Skin epidermis (tissue), 12 donors: Measurements from ENCODE around the gene KRT86.
"Not testable (repeated sequence)": the region's sequence is repeated elsewhere in the genome, so short reads cannot be mapped to it uniquely, and the experiment has no call there.

ENCODE experiments used
- H3K27ac ChIP-seq, 21 experiments: fragments of 200-600 bp; sonication (generic) in 11 of 21; one replicate each; pipeline ENCODE4 v1.5.0; 2020; ENCODE audit warnings: mild to moderate bottlenecking in 3 of 21, inconsistent platforms in 2 of 21, moderate library complexity in 2 of 21
- H3K4me3 ChIP-seq, 7 experiments: fragments of 200-600 bp; sonication (generic) in 2 of 7; one replicate each; pipeline ENCODE4 v1.5.0; 2020; ENCODE audit warnings: inconsistent platforms in 2 of 7, mild to moderate bottlenecking in 2 of 7, moderate library complexity in 1 of 7

Gene KRT86

DNA sequence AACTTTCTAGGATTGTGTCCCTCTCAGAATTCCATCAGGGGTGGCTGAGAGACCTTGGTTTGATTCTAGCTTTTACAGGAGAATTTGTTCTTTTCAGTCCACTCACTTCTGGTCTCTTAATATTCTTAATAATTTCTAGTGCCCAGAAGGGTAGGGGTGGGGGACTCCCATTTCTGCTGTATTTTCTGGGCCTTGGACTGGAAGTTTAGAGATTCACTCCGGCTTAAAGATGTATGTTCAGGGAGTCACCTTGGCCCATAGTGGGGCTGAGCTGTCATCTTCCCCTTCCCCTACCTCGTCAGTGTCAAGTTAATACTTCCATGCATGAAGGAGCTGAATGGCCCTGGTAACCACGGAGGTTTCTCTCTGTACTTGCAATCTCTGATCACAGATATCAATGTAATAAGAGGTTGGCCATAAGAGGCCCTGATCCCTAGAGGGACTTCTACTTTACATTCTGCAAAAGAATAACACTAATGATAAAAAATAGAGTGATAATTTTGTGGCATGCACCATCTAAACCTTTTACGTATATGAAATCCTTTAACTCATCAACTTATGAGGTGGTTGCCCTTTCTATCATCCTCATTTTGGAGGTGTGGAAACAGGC lies 10.2 kb downstream of the KRT86 start:
- no peak overlapping the region for H3K4me3 ChIP-seq
- no peak overlapping the region for H3K27ac ChIP-seq

DNA sequence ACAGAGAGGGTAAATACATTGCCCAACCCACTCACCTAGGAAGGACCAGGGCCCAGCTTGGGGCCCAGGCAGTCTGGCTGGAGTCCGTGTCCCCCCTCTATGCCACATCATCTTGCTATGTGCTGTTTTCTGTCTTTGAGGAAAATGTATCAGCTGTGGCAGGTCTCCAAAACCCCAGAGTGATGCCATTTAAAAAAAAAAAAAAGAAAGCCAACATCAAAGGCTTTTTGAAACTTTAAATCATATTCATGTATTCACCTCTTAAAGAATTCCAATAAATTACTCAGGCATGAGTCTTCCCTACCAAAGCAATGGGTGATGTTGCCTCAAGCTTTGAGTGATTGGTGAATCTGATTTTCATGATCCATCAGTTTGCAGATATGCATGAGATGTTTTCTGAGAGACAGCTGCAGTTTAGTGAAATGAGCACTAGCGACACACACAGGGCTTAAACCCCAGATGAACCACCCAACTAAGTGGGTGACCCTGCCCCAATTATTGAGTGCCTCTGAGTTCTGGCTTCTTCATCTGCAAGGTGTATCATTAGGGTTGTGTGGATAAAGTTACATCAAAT lies 10.8 kb downstream of the KRT86 start:
- H3K4me3 ChIP-seq: no peak overlapping the region
- no peak overlapping the region for H3K27ac ChIP-seq

DNA sequence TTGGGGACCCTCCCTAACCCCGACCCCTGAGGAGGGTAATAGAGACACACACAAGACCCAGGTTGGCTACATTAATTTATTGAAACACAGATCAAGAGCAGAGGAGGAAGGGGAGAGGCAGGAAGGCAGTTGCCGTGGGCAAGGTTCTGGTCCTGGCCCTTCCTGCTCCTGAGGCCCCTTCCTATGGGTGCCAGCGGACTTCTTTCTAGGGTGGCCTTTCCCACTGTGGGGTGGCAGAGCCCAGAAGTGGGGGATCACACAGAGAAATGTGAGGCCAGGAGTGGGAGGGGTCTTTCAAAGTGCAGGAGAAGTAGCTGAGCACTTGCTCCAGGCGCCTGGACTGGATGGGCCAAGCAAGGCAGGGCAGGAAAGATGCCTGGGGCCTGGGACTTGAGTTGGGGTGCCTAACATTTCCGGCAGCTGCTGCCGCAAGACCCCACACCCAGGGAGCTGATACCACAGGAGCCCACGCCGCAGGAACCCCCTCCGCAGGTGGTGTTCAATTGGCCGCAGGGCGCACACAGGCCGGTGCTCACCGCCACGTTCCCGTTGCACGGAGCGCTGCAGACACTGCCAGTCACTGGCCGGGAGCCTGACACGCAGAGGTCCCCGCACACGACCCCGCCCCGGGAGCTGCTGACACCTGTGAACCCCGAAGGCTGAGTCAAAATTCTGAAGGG lies 11.5 kb downstream of the KRT86 start:
- H3K4me3 ChIP-seq: no peak overlapping the region
- H3K27ac ChIP-seq: no peak overlapping the region

DNA sequence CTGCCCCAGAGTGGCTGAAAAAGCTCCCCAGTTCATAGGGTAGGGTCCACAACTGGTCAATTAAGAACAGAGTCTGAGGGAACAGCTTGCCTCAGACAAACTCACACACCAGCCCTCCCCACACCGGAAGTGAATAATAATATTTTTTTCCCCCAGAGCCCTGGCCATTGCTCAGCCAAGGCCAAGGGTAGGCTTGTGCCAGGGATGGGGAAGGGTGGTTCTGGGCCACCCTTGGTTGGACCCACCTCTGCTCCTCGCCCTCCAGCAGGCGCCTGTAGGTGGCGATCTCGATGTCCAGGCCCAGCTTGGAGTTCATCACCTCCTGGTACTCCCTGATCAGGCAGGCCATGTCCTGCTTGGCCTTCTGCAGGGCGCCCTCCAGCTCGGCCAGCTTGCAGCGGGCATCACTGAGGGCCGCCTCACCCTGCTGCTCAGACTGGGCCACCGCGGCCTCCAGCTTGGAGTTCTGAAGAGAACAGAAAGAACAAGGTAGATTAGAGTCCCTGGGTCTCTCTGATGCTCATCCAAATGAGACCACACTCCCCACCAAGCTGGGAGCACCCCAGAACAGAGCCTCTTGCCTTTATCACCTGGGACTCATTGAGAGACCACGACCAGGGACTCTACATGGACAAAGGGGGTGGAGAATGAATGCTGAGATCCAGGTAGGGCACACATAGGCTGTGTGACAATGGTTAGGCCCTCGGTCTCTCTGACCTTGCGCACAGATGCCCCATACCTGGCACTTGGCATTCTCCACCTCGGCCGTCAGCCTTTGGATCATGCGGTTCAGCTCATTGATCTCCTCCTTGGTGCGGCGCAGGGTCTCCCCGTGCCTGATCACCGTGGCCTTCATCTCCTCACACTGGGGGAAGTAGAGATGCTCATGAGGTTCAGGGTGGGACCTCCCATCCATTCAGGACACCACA lies 12.7 kb downstream of the KRT86 start:
- H3K27ac ChIP-seq, H3K4me3 ChIP-seq: not testable (repeated sequence)

DNA sequence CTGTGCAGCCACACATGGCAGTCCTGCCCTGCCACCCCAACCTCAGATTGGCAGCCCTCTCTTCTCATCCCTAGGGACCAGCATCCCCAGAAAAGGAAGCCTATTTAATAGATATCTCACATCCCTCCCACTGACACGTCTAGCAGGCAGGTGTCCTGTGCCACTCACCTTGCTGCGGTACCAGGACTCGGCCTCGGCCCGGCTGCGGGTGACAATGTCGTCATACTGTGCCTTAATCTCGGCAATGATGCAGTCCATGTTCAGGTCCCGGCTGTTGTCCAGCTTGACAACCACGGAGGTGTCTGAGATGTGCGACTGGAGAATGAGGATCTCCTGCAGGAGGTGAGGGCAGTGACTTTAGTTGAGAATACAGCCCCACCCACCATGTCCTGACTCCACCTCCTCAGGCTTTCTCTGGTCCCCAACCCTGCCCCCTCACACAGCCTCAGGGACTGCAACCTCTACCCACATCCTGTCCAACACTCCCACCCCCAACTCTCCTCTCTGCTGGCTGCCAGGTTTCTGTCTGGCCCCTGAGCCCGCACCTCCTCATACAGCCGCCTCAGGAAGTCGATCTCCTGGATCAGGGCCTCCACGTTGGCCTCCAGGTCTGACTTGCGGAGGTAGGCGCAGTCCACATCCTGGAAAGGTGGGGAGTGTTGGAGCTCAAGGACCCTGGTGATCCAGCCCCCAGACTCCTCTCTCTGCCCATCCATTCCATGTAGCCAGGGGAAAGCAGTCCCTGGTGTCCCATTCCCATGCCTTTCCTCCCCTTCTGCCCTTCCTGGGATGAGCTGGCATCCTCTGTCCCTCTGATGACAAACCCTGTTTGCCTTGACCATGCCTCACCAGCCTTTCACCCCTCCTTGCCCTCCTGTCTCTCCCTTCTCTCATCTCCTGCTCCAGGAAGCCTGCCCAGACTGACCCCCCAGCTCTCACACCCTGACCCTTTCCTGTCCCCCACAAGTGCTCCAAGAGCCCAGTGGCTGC lies 13.7 kb downstream of the KRT86 start:
- not testable (repeated sequence) for H3K4me3 ChIP-seq, H3K27ac ChIP-seq

DNA sequence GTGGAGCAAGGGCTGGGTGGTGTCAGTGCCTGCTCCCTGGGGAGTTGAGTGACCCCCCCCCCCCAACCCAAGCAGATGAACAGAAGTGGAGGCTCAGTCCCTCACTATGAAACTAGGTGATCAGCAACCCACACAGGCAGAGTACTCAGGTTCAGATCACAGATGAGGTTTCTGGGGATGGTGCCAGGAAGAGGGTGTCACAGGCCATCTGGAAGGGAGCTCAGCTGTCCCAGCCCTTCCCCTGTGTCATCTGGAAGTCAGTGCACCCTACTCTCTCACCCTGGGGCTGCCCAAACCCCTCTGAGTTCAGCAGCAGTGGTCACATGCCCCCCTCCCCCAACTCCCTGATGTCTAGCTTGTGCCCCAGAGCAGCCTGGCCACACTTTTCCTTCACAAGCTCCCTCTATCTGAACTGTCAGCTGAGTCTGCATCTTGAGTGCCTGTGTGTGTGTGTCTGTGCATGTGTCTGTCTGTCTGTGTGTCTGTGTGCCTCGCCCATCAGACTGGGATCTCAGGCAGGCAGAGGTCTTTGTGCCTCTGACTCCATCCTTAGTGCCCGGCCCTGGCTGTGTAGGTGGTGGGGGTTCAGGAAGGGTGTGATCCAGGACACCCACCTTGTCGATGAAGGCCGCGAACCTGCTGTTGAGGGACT lies 16.2 kb downstream of the KRT86 start:
- not testable (repeated sequence) for H3K4me3 ChIP-seq, H3K27ac ChIP-seq

DNA sequence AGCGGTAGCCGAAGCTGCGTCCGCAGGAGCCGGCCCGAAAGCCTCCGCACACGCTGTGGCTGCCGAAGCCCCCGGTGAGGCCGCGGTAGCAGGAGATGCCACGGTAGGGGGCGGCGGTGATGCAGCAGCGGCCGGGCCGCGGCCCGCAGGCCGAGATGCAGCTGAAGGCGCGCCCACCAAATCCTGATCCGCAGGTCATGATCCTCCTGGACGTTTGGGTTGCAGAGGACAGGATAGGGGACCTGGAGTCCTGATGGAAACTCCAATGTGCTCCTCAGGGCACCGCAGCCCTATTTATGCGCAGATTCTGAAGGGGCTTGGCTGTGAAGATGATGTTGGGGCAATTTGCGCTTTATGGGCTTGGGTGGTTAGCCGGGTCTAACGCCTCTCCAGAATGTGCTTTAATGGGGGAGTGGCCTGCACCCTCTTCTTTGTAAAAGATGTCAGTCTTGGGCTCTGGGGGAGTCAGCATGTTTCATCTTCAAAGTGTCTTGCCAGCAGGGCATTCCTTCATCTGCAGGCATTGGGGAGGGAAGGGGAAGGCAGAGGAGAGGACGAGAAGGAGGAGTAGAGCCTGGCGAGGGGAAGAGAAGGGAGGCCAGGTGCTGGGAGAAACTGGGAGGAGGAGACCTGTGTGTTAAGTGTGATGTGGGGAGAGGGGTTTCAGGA lies 17.0 kb downstream of the KRT86 start, which contains the start of gene KRT81:
Gene KRT81 (minus strand): TSS at position 268 of the 669 bp plus-strand sequence. CDS start 69 bp downstream, at position 199.
- no peak within 1 kb of the TSS for H3K27ac ChIP-seq
- no peak within 1 kb of the TSS for H3K4me3 ChIP-seq

DNA sequence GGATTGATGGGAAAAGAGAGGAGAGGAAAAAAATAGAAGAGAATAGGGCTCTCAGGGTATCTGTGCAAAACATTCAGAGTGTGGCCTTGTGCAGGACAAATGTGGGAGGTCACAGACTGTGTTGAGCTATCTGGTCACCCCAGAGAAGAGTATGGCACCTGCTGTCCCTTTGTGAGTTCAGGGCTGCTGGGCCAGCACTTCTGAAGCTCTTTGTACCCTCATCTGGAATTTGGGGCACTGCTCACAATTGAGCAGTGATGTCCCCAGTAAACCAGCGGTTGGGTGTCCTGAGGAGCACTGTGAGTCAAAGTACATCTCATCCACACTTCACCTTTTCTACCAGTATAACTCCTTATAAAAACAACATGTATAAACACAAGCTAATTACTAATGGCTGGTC lies 19.5 kb downstream of the KRT86 start:
- H3K27ac ChIP-seq: no peak overlapping the region
- no peak overlapping the region for H3K4me3 ChIP-seq

DNA sequence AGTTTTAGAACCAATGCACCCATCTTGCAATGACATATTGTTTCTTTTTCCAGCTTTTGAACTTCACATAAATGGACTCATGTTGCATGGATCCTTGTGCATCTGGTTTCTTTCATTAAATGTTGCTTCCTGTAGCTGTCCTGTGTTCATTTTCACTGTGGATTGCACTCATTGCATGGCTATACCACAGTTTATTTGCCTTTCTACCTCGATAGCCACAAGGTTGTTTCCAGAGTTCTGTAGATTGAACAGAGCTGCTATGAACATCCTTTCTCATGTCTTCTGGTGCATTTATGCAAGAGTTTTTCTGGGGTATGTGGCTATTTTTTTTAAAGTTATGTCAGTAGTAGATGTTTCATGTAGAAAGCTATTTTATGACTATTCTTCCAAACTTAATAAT lies 20.4 kb downstream of the KRT86 start:
- H3K4me3 ChIP-seq: no peak overlapping the region
- H3K27ac ChIP-seq: no peak overlapping the region

DNA sequence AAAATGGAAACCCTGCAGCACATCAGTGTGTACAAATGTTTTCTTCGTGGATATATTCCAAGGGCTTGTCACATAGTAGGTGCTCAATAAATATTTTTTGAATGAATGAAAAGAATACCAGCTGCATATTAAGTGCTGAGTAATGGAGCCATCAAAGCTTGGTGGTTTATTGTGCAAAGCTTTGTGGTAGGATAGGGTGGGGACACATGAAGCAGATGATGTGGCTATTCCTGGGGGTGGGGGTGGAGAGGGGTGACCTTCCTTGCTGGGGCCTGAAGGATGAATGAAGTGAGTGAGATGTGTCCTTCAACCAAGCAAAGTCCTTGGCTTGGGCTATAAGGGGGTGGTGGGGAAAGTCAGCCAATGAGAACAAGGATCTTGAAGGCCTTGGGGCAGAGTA lies 21.2 kb downstream of the KRT86 start:
- Histone ChIP-seq H3K4me3 (no peak overlapping the region), H3K27ac (no peak overlapping the region)

DNA sequence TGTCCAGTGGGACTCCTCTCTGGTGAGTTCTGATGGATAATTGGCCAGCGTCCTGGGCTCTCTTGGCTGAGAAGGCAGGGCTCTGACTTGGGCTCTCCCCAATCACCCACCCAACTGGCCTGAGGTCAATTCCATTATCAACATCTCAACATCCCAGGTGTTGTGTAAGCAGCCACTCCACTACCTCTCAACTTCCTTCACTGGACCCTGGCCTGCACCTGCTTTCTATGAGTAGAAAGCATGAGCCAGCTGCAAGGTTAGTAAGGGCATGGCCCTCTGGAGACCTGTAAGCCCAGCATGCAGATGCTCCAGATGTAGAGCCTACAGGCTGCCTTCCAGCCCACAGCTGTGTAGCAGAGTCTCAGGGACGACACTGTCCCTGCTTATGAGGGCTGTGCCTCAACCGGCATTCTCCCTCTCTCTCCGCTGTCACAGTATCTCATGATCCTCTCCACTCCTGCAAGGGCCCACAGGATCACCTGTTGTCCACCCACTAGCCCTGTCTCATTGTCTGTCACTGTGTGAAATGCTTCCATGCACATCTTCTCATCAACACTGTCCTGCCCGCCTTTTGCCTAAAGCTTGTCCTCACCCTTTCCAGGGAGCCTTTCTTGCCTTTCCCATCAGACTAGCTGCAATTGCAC lies 22.2 kb downstream of the KRT86 start:
- Histone ChIP-seq H3K4me3 (no peak overlapping the region), H3K27ac (no peak overlapping the region)

DNA sequence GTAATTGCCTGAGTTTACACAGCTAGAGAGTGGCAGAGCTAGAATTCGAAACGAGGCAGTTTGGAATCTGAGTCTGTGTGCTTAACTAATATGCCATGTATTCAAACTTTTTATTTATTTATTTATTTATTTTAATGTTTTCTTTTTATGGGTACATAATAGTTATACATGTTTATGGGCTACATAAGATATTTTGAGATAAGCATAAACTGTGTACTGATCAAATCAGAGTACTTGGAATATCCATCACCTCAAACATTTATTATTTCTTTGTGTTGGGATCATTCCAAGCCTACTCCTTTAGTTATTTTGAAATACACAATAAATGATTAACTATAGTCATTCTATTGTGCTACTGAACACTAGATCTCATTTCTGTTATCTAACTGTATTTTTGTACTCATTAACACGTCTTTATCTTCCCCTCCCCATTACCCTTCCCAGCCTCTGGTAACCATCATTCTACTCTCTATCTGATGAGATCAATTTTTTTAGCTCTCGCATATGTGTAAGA lies 24.3 kb downstream of the KRT86 start:
- H3K4me3 ChIP-seq: no peak overlapping the region
- no peak overlapping the region for H3K27ac ChIP-seq

DNA sequence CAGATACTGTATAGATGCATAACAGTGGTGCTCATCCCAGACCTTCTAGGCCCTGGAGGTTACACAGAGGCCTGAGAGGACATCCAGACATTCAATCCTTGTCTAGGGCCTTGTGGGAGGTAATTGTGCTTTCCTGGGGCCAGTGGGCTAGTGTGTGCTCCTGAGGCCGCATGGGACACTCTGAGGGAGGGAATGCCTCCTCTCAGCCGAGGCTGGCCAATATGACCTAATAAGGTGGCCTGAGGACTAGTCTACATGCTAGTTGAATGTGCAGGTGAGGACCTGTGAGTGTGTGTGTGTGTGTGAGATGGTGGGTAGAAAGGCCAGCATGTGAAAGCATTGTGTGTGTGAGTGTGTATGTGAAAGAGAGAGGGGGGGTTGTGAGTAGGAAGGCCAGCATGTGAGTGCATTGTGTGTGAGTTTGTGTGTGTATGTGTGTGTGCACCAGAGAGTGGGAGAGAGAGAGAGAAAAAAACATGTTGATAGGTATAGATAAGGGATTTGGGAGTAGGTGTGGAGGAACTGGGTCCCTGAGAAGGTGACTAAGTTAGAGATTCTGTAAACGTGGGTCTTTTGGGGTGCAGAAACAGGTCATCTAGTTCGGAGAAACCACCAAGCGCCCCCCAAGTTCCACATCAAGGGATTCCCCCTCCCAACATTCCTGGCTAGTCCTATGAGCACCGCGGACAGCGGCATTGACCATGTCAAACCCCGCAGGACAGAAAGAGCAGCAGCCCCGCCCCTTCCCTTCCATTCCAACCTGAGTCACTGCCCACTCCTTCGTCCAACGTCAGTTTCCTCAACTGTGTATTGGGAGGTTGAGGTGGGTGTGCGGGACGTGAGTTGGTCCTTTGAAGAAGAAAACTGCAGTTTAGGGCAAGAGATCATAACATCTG lies 26.6 kb downstream of the KRT86 start:
- Histone ChIP-seq H3K27ac (no peak overlapping the region), H3K4me3 (no peak overlapping the region)

DNA sequence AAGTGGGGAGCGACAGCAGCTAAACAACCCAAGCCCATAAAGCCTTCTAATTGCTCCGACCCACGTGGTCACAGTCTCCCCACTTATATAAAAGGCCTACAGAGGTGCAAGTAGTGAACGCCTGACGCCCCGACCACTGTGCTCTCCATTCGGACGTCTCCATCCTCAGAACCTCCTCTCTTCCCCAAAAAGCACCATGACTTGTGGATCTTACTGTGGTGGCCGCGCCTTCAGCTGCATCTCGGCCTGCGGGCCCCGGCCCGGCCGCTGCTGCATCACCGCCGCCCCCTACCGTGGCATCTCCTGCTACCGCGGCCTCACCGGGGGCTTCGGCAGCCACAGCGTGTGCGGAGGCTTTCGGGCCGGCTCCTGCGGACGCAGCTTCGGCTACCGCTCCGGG lies 27.3 kb downstream of the KRT86 start:
- H3K4me3 ChIP-seq, H3K27ac ChIP-seq: not testable (repeated sequence)

DNA sequence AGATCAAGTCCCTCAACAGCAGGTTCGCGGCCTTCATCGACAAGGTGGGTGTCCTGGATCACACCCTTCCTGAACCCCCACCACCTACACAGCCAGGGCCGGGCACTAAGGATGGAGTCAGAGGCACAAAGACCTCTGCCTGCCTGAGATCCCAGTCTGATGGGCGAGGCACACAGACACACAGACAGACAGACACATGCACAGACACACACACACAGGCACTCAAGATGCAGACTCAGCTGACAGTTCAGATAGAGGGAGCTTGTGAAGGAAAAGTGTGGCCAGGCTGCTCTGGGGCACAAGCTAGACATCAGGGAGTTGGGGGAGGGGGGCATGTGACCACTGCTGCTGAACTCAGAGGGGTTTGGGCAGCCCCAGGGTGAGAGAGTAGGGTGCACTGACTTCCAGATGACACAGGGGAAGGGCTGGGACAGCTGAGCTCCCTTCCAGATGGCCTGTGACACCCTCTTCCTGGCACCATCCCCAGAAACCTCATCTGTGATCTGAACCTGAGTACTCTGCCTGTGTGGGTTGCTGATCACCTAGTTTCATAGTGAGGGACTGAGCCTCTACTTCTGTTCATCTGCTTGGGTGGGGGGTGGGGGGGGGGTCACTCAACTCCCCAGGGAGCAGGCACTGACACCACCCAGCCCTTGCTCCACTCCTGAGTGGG lies 27.9 kb downstream of the KRT86 start:
- H3K27ac ChIP-seq, H3K4me3 ChIP-seq: not testable (repeated sequence)

DNA sequence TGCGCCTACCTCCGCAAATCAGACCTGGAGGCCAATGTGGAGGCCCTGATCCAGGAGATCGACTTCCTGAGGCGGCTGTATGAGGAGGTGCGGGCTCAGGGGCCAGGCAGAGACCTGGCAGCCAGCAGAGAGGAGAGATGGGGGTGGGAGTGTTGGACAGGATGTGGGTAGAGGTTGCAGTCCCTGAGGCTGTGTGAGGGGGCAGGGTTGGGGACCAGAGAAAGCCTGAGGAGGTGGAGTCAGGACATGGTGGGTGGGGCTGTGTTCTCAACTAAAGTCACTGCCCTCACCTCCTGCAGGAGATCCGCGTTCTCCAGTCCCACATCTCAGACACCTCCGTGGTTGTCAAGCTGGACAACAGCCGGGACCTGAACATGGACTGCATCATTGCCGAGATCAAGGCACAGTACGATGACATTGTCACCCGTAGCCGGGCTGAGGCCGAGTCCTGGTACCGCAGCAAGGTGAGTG lies 30.5 kb downstream of the KRT86 start:
- not testable (repeated sequence) for H3K4me3 ChIP-seq, H3K27ac ChIP-seq
